GM23338 (cell line): Measurements from ENCODE around the gene C11orf98. TPM values are rescaled to one million over a fixed set of nuclear protein-coding genes. Genes with fewer than 3 reads are reported as not detected.

Experiments used
- ATAC-seq: fragments of 200-7000 bp; cut with Tn5 transposase; 3 replicates; pipeline ENCODE4 v1.9.1; 2020
- DNase-seq: peaks from one replicate; pipeline ENCODE4 v3.0.0-alpha.2; 2015; ENCODE audit warnings: low spot score
- H2AFZ ChIP-seq: fragments of 200-600 bp; sonication (generic); 2 replicates; pipeline ENCODE4 v1.8.0; 2016; ENCODE audit warnings: antibody characterized with exemption, mild to moderate bottlenecking, moderate library complexity
- H3F3A ChIP-seq: fragments of 200-600 bp; sonication (generic); replicated peaks from 2 replicates; pipeline ENCODE4 v1.8.0; 2017; ENCODE audit warnings: antibody characterized with exemption, mixed run types, low read depth
- H3K27ac ChIP-seq: fragments of 200-600 bp; sonication (generic); 2 replicates; pipeline ENCODE4 v1.6.1; 2016; ENCODE audit warnings: low read depth
- H3K27me3 ChIP-seq: fragments of 200-600 bp; sonication (generic); 2 replicates; pipeline ENCODE4 v1.8.0; 2016; ENCODE audit warnings: mild to moderate bottlenecking, mixed run types, moderate library complexity; ENCODE audit not compliant: insufficient read depth
- H3K36me3 ChIP-seq: fragments of 200-600 bp; sonication (generic); 2 replicates; pipeline ENCODE4 v1.8.0; 2016; ENCODE audit warnings: mild to moderate bottlenecking; ENCODE audit not compliant: insufficient read depth
- H3K4me1 ChIP-seq: fragments of 200-600 bp; sonication (generic); 2 replicates; pipeline ENCODE4 v1.8.0; 2016; ENCODE audit warnings: mild to moderate bottlenecking, moderate library complexity; ENCODE audit not compliant: insufficient read depth
- H3K4me2 ChIP-seq: fragments of 200-600 bp; sonication (generic); 2 replicates; pipeline ENCODE4 v1.7.1; 2017; ENCODE audit warnings: mixed run types
- H3K4me3 ChIP-seq: fragments of 200-600 bp; sonication (generic); 2 replicates; pipeline ENCODE4 v1.6.1; 2016; ENCODE audit warnings: mixed run types
- H3K79me2 ChIP-seq: fragments of 200-600 bp; sonication (generic); replicated peaks from 2 replicates; pipeline ENCODE4 v1.8.0; 2017; ENCODE audit warnings: mild to moderate bottlenecking; ENCODE audit not compliant: insufficient read depth
- H3K9me2 ChIP-seq: fragments of 200-600 bp; sonication (generic); 2 replicates; pipeline ENCODE4 v1.8.0; 2017; ENCODE audit not compliant: insufficient read depth
- H4K20me1 ChIP-seq: fragments of 200-600 bp; sonication (generic); replicated peaks from 2 replicates; pipeline ENCODE4 v1.8.0; 2017; ENCODE audit warnings: mild to moderate bottlenecking; ENCODE audit not compliant: insufficient read depth
- H3K27ac Mint-ChIP-seq: 2 replicates; pipeline ENCODE4 v1.8.0; 2020; ENCODE audit warnings: inconsistent platforms, mild to moderate bottlenecking, moderate library complexity, mixed read lengths
- H3K27me3 Mint-ChIP-seq: 3 replicates; pipeline ENCODE4 v1.8.0; 2022; ENCODE audit warnings: low read depth, mild to moderate bottlenecking, moderate library complexity, mixed read lengths, inconsistent platforms; ENCODE audit not compliant: insufficient read depth, poor library complexity
- H3K36me3 Mint-ChIP-seq: 3 replicates; pipeline ENCODE4 v1.8.0; 2021; ENCODE audit warnings: low read depth, mild to moderate bottlenecking, inconsistent platforms, moderate library complexity, mixed read lengths
- H3K4me1 Mint-ChIP-seq: 3 replicates; pipeline ENCODE4 v1.8.0; 2020; ENCODE audit warnings: mild to moderate bottlenecking, inconsistent platforms, mixed read lengths
- H3K4me3 Mint-ChIP-seq: 3 replicates; pipeline ENCODE4 v1.8.0; 2021; ENCODE audit warnings: moderate library complexity, mild to moderate bottlenecking, inconsistent platforms, mixed read lengths
- H3K9me3 Mint-ChIP-seq: 3 replicates; pipeline ENCODE4 v1.8.0; 2020; ENCODE audit warnings: moderate library complexity, mild to moderate bottlenecking, inconsistent platforms, mixed read lengths
- CREB1 ChIP-seq: fragments of 250-450 bp; sonication (Bioruptor Pico); IDR thresholded peaks from 2 replicates; pipeline ENCODE4 v1.5.0; 2020; ENCODE audit warnings: low read depth, mild to moderate bottlenecking, moderate library complexity
- CTCF ChIP-seq, 2 experiments: fragments of 200-600 bp in 1 of 2; sonication (generic) in 1 of 2; conservative IDR thresholded peaks; 2 replicates each; pipeline versions ENCODE4 v1.5.1 to v1.6.1; 2016 to 2017; ENCODE audit warnings: antibody characterized with exemption in 2 of 2, low read depth in 2 of 2, mild to moderate bottlenecking in 2 of 2, moderate library complexity in 1 of 2
- EZH2 ChIP-seq: fragments of 200-600 bp; sonication (generic); IDR thresholded peaks from one replicate; pipeline ENCODE4 v1.8.0; 2017; ENCODE audit warnings: antibody characterized with exemption, mild to moderate bottlenecking, low read depth; ENCODE audit not compliant: unreplicated experiment
- EZH2phosphoT487 ChIP-seq: fragments of 200-600 bp; sonication (generic); IDR thresholded peaks from one replicate; pipeline ENCODE4 v1.8.1; 2018; ENCODE audit warnings: antibody characterized with exemption; ENCODE audit not compliant: unreplicated experiment
- JUNB ChIP-seq: IDR thresholded peaks from one replicate; pipeline ENCODE4 v1.6.1; 2016; ENCODE audit warnings: antibody characterized with exemption; ENCODE audit not compliant: unreplicated experiment
- NANOG ChIP-seq: IDR thresholded peaks from 2 replicates; pipeline ENCODE4 v1.6.1; 2016; ENCODE audit warnings: antibody characterized with exemption, borderline replicate concordance
- POLR2AphosphoS5 ChIP-seq: IDR thresholded peaks from 2 replicates; pipeline ENCODE4 v1.6.1; 2016; ENCODE audit warnings: antibody characterized with exemption, low read depth
- REST ChIP-seq: IDR thresholded peaks from one replicate; pipeline ENCODE4 v1.6.1; 2018; ENCODE audit warnings: antibody characterized with exemption; ENCODE audit not compliant: unreplicated experiment
- STAT1 ChIP-seq: IDR thresholded peaks from one replicate; pipeline ENCODE4 v1.6.1; 2016; ENCODE audit warnings: antibody characterized with exemption; ENCODE audit not compliant: unreplicated experiment
- ZNF114 ChIP-seq: fragments of 250-450 bp; sonication (Bioruptor Pico); IDR thresholded peaks from 2 replicates; pipeline ENCODE4 v1.5.0; 2020; ENCODE audit warnings: mild to moderate bottlenecking, moderate library complexity
- ZNF331 ChIP-seq: fragments of 250-450 bp; sonication (Bioruptor Pico); IDR thresholded peaks from 2 replicates; pipeline ENCODE4 v1.5.0; 2020; ENCODE audit warnings: low read depth, mild to moderate bottlenecking, moderate library complexity
- ZNF462 ChIP-seq: fragments of 250-450 bp; sonication (Bioruptor Pico); IDR thresholded peaks from 2 replicates; pipeline ENCODE4 v1.5.0; 2020; ENCODE audit warnings: mild to moderate bottlenecking, moderate library complexity
- polyA plus RNA-seq: library from polyadenylated mRNA; unstranded; fragments of >200 nt; fragmentation: Nextera tagmentation; extraction: Ambion mirVana; gene quantifications from 2 replicates; pipeline ENCODE4 v1.2.1, GENCODE V29; 2016
- total RNA-seq: library from RNA; depleted of rRNA; stranded (reverse); fragments of >200 nt; shearing (Covaris generic); gene quantifications from 2 replicates; pipeline ENCODE4 v1.2.3, GENCODE V29; 2014
- TF ChIP-seq, protein P1 (sequence below): IDR thresholded peaks from 2 replicates; pipeline ENCODE4 v1.6.1; 2016; ENCODE audit warnings: antibody characterized with exemption

C11orf98 gene
- total and polyA plus RNA-seq, 2 experiments from 2014 or later = 132 to 479 TPM

- peaks cover 31% of the 10 kb centered on the region for H3K36me3 Mint-ChIP-seq
- no peak overlapping the region for H3K27ac ChIP-seq
- H3K4me3 ChIP-seq = no peak overlapping the region
- H3K4me3 Mint-ChIP-seq = no peak overlapping the region; the same call in 2 of the 3 replicates
- TF ChIP-seq NANOG (no peak), ZNF114 (CRISPR knock-in tag) (no peak), STAT1 (no peak), CTCF (conservative IDR thresholded peaks at IDR 0.05; ENCODE audit: low read depth in 2 of 2) (no peak), ZNF462 (CRISPR knock-in tag) (no peak), REST (no peak), CREB1 (no peak), JUNB (no peak), EZH2phosphoT487 (no peak), ZNF331 (CRISPR knock-in tag) (no peak), POLR2AphosphoS5 (no peak), EZH2 (no peak)
- TF ChIP-seq, protein P1, sequence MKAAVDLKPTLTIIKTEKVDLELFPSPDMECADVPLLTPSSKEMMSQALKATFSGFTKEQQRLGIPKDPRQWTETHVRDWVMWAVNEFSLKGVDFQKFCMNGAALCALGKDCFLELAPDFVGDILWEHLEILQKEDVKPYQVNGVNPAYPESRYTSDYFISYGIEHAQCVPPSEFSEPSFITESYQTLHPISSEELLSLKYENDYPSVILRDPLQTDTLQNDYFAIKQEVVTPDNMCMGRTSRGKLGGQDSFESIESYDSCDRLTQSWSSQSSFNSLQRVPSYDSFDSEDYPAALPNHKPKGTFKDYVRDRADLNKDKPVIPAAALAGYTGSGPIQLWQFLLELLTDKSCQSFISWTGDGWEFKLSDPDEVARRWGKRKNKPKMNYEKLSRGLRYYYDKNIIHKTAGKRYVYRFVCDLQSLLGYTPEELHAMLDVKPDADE = no peak
- peaks cover 10% of the 10 kb centered on the region; the same call in 1 of the 2 replicates for H3K36me3 ChIP-seq
- H3F3A ChIP-seq = peaks cover 18% of the 10 kb centered on the region; the same call in 1 of the 2 replicates
- H2AFZ ChIP-seq = no peak overlapping the region
- H3K9me3 Mint-ChIP-seq = peaks cover 2% of the 10 kb centered on the region; the same call in 1 of the 3 replicates
- peaks cover 46% of the 10 kb centered on the region for H3K79me2 ChIP-seq
- H3K4me1 ChIP-seq = peaks cover 9% of the 10 kb centered on the region; the same call in 1 of the 2 replicates
- peaks cover 21% of the 10 kb centered on the region for H3K4me1 Mint-ChIP-seq
- DNase-seq = no peak
- peaks cover 16% of the 10 kb centered on the region for H3K27me3 Mint-ChIP-seq
- no peak overlapping the region for H3K27ac Mint-ChIP-seq
- no peaks in the 10 kb centered on the region for H3K9me2 ChIP-seq
- no peak for ATAC-seq
- no peak overlapping the region for H3K4me2 ChIP-seq
- H3K27me3 ChIP-seq = no peaks in the 10 kb centered on the region
- peaks cover 10% of the 10 kb centered on the region for H4K20me1 ChIP-seq
These were observed 16.0 kb downstream of the C11orf98 start for GRCh38 chr11:62648967-62649364.
